ENCODE measurements around the gene UBE2F. TPM values are rescaled to one million over a fixed set of nuclear protein-coding genes. Genes with fewer than 3 reads are reported as not detected.
A peak's percentile ranks its signal among the peaks of the same experiment; 100 is the strongest.

UBE2F gene
- total and polyA plus RNA-seq, 2 of the 4 experiments (the other 2 are of a cell fraction), result 44.6 to 59.8 TPM

DNA sequence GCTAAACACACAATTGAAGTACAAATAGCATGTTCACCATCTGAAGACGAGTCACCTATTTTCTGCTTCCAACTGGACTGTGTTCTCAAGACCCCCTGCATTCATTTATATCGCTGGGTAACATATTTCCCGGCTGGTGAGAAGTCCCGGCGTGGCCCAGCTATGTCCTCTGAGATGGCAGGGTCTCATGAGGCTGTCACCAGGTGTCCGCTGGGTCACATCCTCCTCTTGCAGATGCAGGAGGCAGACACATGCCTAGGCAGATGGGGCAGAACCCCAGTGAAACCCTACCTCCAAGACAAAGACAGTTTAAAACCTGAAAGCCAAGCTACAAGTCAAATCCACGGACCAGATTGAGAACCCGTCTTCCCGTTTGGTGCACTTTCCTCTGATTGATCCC, 36.8 kb upstream of the UBE2F start:
- 94% methylated on average over 3 of the region's 9 CpGs; no CpG with 5 or more reads in 1 of the 2 experiments for WGBS, 2 experiments (ENCODE audit: extremely low coverage in 2 of 2, insufficient read length in 1 of 2)
- ATAC-seq (ENCODE audit: low read depth) (no peak), DNase-seq (no peak)
- Histone ChIP-seq H3K4me1 (ENCODE audit: control insufficient read depth, insufficient read depth, low read length) (peaks cover 16% of the 10 kb centered on the region), H3K36me3 (ENCODE audit: control insufficient read depth, insufficient read depth, low read length) (no peaks in the 10 kb centered on the region), H4K91ac (ENCODE audit: insufficient read depth, low read depth, low read length) (no peak overlapping the region), H3K23ac (ENCODE audit: low read depth, low read length) (no peak overlapping the region), H3K79me1 (ENCODE audit: low read depth in 1 of 2, low read length in 2 of 2) (no peaks in the 10 kb centered on the region), H2BK5ac (ENCODE audit: low read depth, low read length, poor library complexity, severe bottlenecking) (no peak overlapping the region), H3K4me2 (ENCODE audit: low read depth, low read length) (no peak overlapping the region), H2BK15ac (ENCODE audit: low read depth, low read length) (0 out of 3 replicates have a peak overlapping the region, but pooled peaks have one; percentile 27), H3K9me1 (ENCODE audit: insufficient read depth, low read length) (peaks cover 13% of the 10 kb centered on the region), H4K20me1 (ENCODE audit: insufficient read depth, low read length) (peaks cover 8% of the 10 kb centered on the region), H2AK5ac (ENCODE audit: low read depth, low read length) (no peak overlapping the region; the same call in 1 of the 2 replicates), H3K27ac (ENCODE audit: insufficient read depth, low read length) (no peak overlapping the region), H3K27me3 (ENCODE audit: control insufficient read depth, insufficient read depth, low read length) (no peaks in the 10 kb centered on the region), H4K5ac (ENCODE audit: low read depth, low read length) (no peak overlapping the region), H4K8ac (ENCODE audit: low read depth in 2 of 2, low read length in 2 of 2) (no peak overlapping the region), H3K4ac (ENCODE audit: low read depth, low read length) (no peak overlapping the region), H3K9ac (ENCODE audit: low read depth, low read length) (no peak overlapping the region), H3K4me3 (ENCODE audit: insufficient read depth, low read depth, low read length) (no peak overlapping the region), H3K18ac (ENCODE audit: low read depth, low read length) (no peak overlapping the region; the same call in 1 of the 2 replicates), H2AK9ac (replicated peaks; ENCODE audit: low read depth, low read length, poor library complexity) (no peak overlapping the region), H2AFZ (replicated peaks; ENCODE audit: low read length, poor library complexity) (no peak overlapping the region), H3K9me3 (ENCODE audit: control insufficient read depth, insufficient read depth, low read length) (no peaks in the 10 kb centered on the region), H2BK120ac (ENCODE audit: low read depth, low read length) (no peak overlapping the region; the same call in 1 of the 2 replicates), H3K56ac (ENCODE audit: extremely low read depth, insufficient read depth, low read length) (no peak overlapping the region), H3K14ac (replicated peaks; ENCODE audit: low read depth, low read length) (no peak overlapping the region), H2BK20ac (ENCODE audit: low read depth, low read length) (peak overlapping the region; percentile 20; the same call in 1 of the 2 replicates)
- POLR2A ChIA-PET (ENCODE audit: unreplicated experiment), result no interaction called here
- dilution Hi-C loops (cut with HindIII; ENCODE audit: low sequenced_read_pairs, unreplicated experiment), result no loop called here
- CTCF ChIA-PET, result no interaction called here
- in situ Hi-C loops (cut with MboI; ENCODE audit: low sequenced_read_pairs), result no loop called here
- BruUV-seq (replicated peaks), result no TSS peak
- TF ChIP-seq CHD1 (IDR thresholded peaks at IDR 0.05; ENCODE audit: low read depth, low read length), result no peak
- TF ChIP-seq, protein P1, sequence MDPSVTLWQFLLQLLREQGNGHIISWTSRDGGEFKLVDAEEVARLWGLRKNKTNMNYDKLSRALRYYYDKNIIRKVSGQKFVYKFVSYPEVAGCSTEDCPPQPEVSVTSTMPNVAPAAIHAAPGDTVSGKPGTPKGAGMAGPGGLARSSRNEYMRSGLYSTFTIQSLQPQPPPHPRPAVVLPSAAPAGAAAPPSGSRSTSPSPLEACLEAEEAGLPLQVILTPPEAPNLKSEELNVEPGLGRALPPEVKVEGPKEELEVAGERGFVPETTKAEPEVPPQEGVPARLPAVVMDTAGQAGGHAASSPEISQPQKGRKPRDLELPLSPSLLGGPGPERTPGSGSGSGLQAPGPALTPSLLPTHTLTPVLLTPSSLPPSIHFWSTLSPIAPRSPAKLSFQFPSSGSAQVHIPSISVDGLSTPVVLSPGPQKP (IDR thresholded peaks at IDR 0.05; ENCODE audit: borderline replicate concordance, low read depth, low read length), result no peak
- no peak for TF ChIP-seq SMC3 (IDR thresholded peaks at IDR 0.05; ENCODE audit: low read depth, low read length)
- no peak for TF ChIP-seq MXI1 (IDR thresholded peaks at IDR 0.05; ENCODE audit: borderline replicate concordance, low read depth, low read length)
- no peak for TF ChIP-seq CEBPB (IDR thresholded peaks at IDR 0.05; ENCODE audit: low read depth, low read length)
- no peak for TF ChIP-seq MAFK (IDR thresholded peaks at IDR 0.05; ENCODE audit: low read depth, low read length)
- TF ChIP-seq, protein P2, sequence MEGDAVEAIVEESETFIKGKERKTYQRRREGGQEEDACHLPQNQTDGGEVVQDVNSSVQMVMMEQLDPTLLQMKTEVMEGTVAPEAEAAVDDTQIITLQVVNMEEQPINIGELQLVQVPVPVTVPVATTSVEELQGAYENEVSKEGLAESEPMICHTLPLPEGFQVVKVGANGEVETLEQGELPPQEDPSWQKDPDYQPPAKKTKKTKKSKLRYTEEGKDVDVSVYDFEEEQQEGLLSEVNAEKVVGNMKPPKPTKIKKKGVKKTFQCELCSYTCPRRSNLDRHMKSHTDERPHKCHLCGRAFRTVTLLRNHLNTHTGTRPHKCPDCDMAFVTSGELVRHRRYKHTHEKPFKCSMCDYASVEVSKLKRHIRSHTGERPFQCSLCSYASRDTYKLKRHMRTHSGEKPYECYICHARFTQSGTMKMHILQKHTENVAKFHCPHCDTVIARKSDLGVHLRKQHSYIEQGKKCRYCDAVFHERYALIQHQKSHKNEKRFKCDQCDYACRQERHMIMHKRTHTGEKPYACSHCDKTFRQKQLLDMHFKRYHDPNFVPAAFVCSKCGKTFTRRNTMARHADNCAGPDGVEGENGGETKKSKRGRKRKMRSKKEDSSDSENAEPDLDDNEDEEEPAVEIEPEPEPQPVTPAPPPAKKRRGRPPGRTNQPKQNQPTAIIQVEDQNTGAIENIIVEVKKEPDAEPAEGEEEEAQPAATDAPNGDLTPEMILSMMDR (conservative IDR thresholded peaks at IDR 0.05; ENCODE audit: low read depth, low read length), result no peak
- TF ChIP-seq RFX5 (IDR thresholded peaks at IDR 0.05; ENCODE audit: low read depth, low read length), result no peak
- TF ChIP-seq FOS (IDR thresholded peaks at IDR 0.05; ENCODE audit: low read depth, low read length), result no peak
- TF ChIP-seq NFE2L2 (IDR thresholded peaks at IDR 0.05; ENCODE audit: low read depth, low read length), result no peak
- no peak for TF ChIP-seq BHLHE40 (IDR thresholded peaks at IDR 0.05; ENCODE audit: low read depth, low read length)
- TF ChIP-seq MAZ (IDR thresholded peaks at IDR 0.05; ENCODE audit: borderline replicate concordance, low read depth, low read length), result no peak
- no peak for TF ChIP-seq POLR2A (IDR thresholded peaks at IDR 0.05; ENCODE audit: low read depth, low read length)
- TF ChIP-seq, protein P3, sequence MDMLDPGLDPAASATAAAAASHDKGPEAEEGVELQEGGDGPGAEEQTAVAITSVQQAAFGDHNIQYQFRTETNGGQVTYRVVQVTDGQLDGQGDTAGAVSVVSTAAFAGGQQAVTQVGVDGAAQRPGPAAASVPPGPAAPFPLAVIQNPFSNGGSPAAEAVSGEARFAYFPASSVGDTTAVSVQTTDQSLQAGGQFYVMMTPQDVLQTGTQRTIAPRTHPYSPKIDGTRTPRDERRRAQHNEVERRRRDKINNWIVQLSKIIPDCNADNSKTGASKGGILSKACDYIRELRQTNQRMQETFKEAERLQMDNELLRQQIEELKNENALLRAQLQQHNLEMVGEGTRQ (IDR thresholded peaks at IDR 0.05; ENCODE audit: low read depth, low read length), result no peak
- TF ChIP-seq RCOR1 (IDR thresholded peaks at IDR 0.05; ENCODE audit: insufficient replicate concordance, low read length), result no peak
- intact Hi-C loops (cut with micrococcal nuclease), result loop anchor here (5.0 kb wide), 1 partner anchor 67 kb away; no protein-coding TSS in a partner anchor
